Skeletal muscle tissue (tissue), 4 donors: ENCODE results near the gene NSD2. TPM values are rescaled to one million over a fixed set of nuclear protein-coding genes. Genes with fewer than 3 reads are reported as not detected.

ENCODE experiments used
- H3K27ac ChIP-seq: one replicate; pipeline ENCODE4 v1.7.0; 2013; ENCODE audit warnings: mild to moderate bottlenecking, low read depth, low read length, inconsistent platforms
- H3K27me3 ChIP-seq, 3 donors: one replicate each; pipeline ENCODE4 v1.7.0; 2013; ENCODE audit warnings: low read length in 3 of 3; ENCODE audit not compliant: control insufficient read depth in 3 of 3, insufficient read depth in 3 of 3
- H3K36me3 ChIP-seq, 3 donors: one replicate each; pipeline ENCODE4 v1.7.0; 2013; ENCODE audit warnings: low read length in 3 of 3; ENCODE audit not compliant: control insufficient read depth in 3 of 3, insufficient read depth in 3 of 3
- H3K4me1 ChIP-seq, 3 donors: one replicate each; pipeline ENCODE4 v1.7.0; 2013; ENCODE audit warnings: low read length in 3 of 3, mild to moderate bottlenecking in 3 of 3; ENCODE audit not compliant: control insufficient read depth in 3 of 3, insufficient read depth in 3 of 3
- H3K4me3 ChIP-seq, 3 donors: one replicate each; pipeline ENCODE4 v1.7.0; 2013; ENCODE audit warnings: low read length in 3 of 3
- H3K9ac ChIP-seq, 3 donors: one replicate each; pipeline ENCODE4 v1.7.0; 2013; ENCODE audit warnings: low read length in 3 of 3, mild to moderate bottlenecking in 3 of 3, moderate library complexity in 2 of 3, low read depth in 1 of 3
- H3K9me3 ChIP-seq, 3 donors: one replicate each; pipeline ENCODE4 v1.7.0; 2013; ENCODE audit warnings: low read length in 3 of 3; ENCODE audit not compliant: control insufficient read depth in 3 of 3
- total RNA-seq: library from RNA; depleted of rRNA; stranded (reverse); fragments of >200 nt; gene quantifications from one replicate; pipeline ENCODE4 v1.2.3, GENCODE V29; 2014
- donor health status: Osteomylitis.

The NSD2 gene
- total RNA-seq, 1 donor from 2014 or later: 41.8 TPM

DNA sequence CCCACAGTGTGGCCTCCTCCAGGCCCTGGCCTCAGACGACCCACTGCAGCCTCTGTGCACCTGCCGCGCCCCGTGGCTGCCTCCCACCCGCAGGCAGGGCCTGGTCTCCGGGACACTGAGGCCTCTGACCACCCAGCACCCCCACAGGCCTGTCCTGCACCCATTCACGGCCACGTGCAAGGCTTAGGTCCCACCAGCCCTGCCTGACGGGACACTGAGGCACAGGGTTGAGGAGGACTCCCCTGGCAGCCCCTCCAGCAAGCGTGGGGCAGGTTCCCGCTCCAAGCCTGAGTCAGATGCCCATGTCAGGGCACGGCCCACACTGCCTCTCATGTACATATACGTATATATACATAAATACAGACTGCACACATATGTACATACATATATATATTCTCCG, 114.1 kb downstream of the NSD2 start:
- Histone ChIP-seq H3K27ac (no peak overlapping the region), H3K9me3 (no peaks in the 10 kb centered on the region), H3K9ac (no peak overlapping the region), H3K4me3 (no peak overlapping the region), H3K4me1 (no peaks in the 10 kb centered on the region), H3K36me3 (peaks cover 74 to 79% (median 77%) of the 10 kb centered on the region in 3 donors), H3K27me3 (no peaks in the 10 kb centered on the region)

DNA sequence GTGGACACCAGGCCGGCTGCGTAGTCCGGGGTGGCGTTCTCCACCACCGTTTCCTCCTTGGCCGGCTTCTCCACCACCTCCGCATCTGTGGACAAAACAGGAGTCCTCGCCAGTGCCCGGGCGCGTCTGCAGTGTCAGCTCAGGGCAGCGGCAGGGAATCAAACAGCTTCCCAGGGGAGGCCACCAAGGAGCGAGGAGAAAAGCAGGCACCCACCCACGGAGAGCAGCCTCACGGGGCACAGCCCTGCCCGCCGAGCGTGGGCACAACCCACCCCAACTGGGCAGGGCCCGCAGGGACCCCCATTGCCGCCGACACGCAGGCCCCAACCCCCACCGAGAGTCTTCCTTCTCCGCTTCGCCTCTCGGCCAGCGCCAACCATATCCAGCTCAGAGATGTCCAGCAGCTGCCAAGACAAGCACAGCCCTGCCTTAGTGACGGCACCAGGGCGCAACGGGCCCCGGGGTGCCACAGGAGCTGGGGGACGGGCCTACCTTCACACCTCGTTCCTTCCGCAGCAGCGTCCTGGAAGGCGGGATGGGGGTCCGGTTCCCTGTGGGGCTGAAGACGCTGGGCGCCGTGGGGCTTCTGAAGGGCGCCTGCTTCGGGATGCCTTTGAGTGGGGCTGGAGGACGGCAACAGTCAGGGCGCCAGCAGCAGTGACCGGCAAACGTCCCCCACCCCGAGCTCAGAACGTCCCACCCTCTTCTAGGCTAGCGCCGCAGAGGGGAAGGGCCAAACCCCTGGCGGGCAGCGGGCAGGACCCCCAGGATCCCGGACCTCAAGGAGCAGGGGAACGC, 114.8 kb downstream of the NSD2 start:
- H3K4me1 ChIP-seq: no peaks in the 10 kb centered on the region
- H3K9me3 ChIP-seq: no peaks in the 10 kb centered on the region
- H3K27me3 ChIP-seq: no peaks in the 10 kb centered on the region
- peaks cover 73 to 76% (median 76%) of the 10 kb centered on the region in 3 donors for H3K36me3 ChIP-seq
- no peak overlapping the region for H3K4me3 ChIP-seq
- H3K27ac ChIP-seq: no peak overlapping the region
- H3K9ac ChIP-seq: no peak overlapping the region

DNA sequence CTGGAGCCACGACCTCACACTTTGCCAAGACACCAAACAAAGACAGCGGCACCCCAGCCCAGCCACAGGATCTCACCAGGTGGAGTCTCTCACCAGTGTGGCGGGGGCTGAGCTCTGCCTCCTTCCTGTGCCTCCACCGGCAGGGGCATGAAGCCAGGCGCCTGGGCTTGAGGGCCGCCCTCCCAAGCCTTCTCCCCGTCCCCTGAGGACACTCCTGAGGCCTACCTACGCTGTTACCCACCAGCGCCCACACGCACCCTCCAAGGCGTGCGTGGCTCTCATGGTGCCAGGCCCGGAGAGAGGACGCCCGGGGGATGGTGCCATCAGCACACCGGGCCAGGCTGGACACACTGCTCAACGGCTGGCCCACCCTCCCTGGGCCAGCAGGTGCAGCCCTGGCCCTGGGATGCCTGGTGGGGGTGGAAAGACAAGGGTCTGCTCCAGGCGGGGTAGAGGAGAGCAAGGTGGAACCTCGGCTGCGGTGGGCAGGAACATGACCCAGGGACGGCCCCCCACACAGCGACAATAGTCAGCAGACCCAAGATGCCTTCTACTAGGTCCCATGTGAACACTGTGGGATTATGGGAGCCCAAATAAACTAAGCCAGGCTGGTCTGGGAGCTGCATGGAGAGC, 115.5 kb downstream of the NSD2 start:
- H3K4me3 ChIP-seq: no peak overlapping the region
- no peak overlapping the region for H3K9ac ChIP-seq
- H3K27me3 ChIP-seq: no peaks in the 10 kb centered on the region
- H3K27ac ChIP-seq: no peak overlapping the region
- H3K36me3 ChIP-seq: peaks cover 66 to 74% (median 73%) of the 10 kb centered on the region in 3 donors
- H3K4me1 ChIP-seq: no peaks in the 10 kb centered on the region
- no peaks in the 10 kb centered on the region for H3K9me3 ChIP-seq

DNA sequence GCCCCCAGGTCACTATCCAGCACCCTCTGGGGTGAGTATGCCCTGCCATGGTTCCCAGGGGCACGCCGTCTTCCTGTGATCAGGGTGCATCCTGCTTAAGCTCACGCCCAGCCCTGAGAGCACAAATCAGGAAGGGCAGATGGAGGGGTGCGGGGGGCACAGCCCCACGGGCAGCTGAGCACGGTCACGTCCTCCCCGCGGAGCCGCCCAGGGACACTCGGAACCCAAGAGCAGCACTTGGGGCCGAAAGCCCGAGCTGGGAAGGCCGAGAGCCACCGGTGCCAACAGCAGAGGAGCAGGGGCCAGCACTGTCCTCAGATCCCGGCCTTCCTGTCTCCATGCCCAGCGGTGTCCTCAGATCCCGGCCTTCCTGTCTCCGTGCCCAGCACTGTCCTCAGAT, 116.1 kb downstream of the NSD2 start:
- H3K27ac ChIP-seq: no peak overlapping the region
- peaks cover 0 to 2% (median 0%) of the 10 kb centered on the region in 3 donors for H3K4me1 ChIP-seq
- H3K9me3 ChIP-seq: no peaks in the 10 kb centered on the region
- H3K36me3 ChIP-seq: peaks cover 64 to 71% (median 70%) of the 10 kb centered on the region in 3 donors
- H3K4me3 ChIP-seq: no peak overlapping the region
- no peak overlapping the region for H3K9ac ChIP-seq
- no peaks in the 10 kb centered on the region for H3K27me3 ChIP-seq

DNA sequence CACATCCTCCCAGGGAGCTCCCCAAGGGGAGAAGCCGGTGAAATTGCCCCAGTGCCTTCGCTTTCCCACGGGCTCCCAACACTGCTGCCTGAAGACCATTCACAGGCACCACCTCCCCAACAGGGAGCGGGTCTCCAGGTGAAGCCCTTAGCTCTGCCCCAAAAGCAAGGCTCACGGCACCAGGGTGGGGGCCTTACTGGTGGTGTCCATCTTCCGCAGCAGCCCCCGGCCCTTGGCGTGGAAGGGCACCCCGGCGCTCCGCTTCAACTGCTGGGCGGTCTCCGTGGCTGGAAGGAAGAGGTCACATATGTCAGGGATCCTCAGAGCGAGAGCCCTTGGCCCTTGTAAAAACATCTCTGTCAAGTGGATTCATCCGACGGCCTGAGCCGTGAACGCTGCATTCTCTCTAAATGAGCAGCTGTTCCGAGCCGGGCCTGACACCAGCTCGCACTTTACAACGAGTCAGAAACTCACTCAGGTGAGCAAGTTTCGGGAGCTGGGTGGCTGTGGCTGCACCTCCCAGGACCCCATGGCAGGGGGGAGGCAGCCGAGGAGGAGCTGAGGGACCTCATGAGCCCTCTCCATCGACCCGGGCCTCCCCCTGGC, 116.6 kb downstream of the NSD2 start:
- Histone ChIP-seq H3K4me1 (peaks cover 0 to 4% (median 0%) of the 10 kb centered on the region in 3 donors), H3K4me3 (no peak overlapping the region), H3K27ac (no peak overlapping the region), H3K36me3 (peaks cover 59 to 68% (median 66%) of the 10 kb centered on the region in 3 donors), H3K27me3 (no peaks in the 10 kb centered on the region), H3K9ac (no peak overlapping the region), H3K9me3 (no peaks in the 10 kb centered on the region)

DNA sequence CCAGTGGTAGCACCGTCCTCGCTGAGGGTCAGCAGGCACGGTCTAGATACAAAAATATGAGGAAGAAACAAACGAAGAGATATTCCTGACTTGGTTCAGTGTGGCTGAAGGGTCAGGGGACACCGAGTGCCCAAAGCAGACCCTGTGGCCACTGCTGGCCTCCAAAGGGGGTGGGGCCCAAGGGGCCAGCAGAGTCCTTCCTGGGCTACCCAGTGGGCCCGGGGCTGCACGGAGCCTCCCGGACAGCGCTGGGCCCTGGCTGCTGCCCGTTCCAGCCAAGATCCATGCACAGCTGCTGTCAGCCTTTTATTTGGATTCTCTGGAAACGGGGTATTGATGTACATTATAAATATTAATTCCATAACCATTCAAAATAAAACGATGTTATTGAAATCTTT, 117.1 kb downstream of the NSD2 start:
- Histone ChIP-seq H3K36me3 (peaks cover 55 to 64% (median 63%) of the 10 kb centered on the region in 3 donors), H3K9ac (no peak overlapping the region), H3K27ac (no peak overlapping the region), H3K4me1 (peaks cover 0 to 4% (median 0%) of the 10 kb centered on the region in 3 donors), H3K4me3 (no peak overlapping the region), H3K27me3 (no peaks in the 10 kb centered on the region), H3K9me3 (no peaks in the 10 kb centered on the region)

DNA sequence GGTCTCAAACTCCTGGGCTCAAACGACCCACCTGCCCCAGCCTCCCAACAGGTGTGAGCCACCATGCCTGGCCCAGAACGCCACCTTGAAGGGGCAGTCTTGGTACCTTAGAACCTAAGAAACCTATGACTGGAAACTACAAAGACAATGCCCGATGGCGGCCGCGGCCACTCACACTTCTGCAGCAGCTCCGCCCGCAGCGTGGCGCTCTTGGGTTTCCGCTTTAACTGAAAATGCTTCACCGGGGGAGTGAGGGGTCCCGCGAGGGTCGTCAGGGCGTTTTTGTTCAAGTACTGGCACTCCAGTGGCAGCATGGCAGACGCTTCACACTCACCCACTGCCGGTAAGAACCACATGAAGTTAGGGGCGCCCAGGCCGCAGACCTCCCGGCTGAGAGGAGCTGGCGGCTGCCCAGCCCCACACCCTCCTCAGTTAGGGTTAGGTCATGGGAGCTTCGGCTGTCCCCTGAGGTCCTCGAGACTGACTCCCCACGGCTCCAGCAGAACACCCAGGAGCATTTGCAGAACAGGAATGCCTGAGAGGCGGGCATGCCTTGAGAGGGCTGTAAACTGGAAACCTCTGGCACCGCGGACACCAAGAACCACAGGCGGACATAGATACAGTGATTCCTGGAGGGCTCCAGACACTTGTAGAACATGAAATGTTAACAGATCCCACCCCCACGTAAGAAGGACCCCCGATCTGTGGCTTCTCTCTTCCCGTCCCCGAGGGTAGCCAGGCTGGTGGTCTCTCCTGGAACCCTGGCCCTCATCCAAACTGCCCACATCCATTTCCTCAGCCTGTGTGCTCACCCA, 118.5 kb downstream of the NSD2 start:
- Histone ChIP-seq H3K4me1 (peaks cover 0 to 4% (median 0%) of the 10 kb centered on the region in 3 donors), H3K9ac (no peak overlapping the region), H3K27ac (no peak overlapping the region), H3K36me3 (peaks cover 43 to 51% (median 50%) of the 10 kb centered on the region in 3 donors), H3K27me3 (no peaks in the 10 kb centered on the region), H3K9me3 (no peaks in the 10 kb centered on the region), H3K4me3 (no peak overlapping the region)

DNA sequence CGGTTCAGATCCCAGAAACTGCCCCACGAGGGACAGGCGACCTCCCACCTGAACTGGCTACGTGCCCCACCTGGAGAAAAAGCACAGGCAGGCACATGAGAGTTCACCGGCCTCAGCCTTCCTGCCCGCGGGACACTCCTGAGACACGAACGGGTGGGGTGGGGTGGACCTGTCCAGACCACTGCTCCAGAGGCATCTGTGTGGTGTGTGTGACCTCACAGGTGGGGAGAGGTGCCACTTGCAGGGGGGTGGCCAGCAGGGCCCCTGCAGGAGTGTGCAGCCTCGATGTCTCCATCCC, 119.1 kb downstream of the NSD2 start:
- peaks cover 0 to 4% (median 0%) of the 10 kb centered on the region in 3 donors for H3K4me1 ChIP-seq
- H3K27ac ChIP-seq: no peak overlapping the region
- H3K4me3 ChIP-seq: no peak overlapping the region
- H3K9me3 ChIP-seq: no peaks in the 10 kb centered on the region
- peaks cover 38 to 48% (median 45%) of the 10 kb centered on the region in 3 donors for H3K36me3 ChIP-seq
- no peaks in the 10 kb centered on the region for H3K27me3 ChIP-seq
- no peak overlapping the region for H3K9ac ChIP-seq

DNA sequence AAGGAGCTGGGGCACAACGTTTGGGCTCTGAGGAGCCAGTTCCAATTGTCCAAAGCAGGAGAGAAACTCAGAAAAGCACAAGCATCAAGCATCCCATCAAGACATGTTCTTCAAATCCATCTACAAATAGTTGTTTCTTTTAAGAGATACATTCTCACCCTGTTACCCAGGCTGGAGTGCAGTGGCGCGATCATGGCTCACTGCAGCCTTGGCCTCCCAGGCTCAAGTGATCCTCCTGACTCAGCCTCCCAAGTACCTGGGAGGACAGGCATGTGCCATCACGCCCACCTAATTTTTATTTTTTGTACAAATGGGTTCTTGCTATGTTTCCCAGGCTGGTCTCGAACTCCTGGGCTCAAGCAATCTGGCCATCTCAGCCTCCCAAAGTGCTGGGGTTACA, 119.5 kb downstream of the NSD2 start:
- Histone ChIP-seq H3K36me3 (peaks cover 35 to 44% (median 41%) of the 10 kb centered on the region in 3 donors), H3K27me3 (no peaks in the 10 kb centered on the region)

More for the DNA sequence above, 119.5 kb downstream of the NSD2 start:
- Histone ChIP-seq H3K9ac (no peak overlapping the region), H3K27ac (no peak overlapping the region), H3K9me3 (no peaks in the 10 kb centered on the region), H3K4me3 (no peak overlapping the region), H3K4me1 (peaks cover 0 to 4% (median 0%) of the 10 kb centered on the region in 3 donors)
